ENCODE results near the gene ABCD2. TPM values are rescaled to one million over a fixed set of nuclear protein-coding genes. Genes with fewer than 3 reads are reported as not detected.

ABCD2 gene
- total RNA-seq, 1 donor from 2014 or later = 0.34 TPM

- TF ChIP-seq, protein P1, sequence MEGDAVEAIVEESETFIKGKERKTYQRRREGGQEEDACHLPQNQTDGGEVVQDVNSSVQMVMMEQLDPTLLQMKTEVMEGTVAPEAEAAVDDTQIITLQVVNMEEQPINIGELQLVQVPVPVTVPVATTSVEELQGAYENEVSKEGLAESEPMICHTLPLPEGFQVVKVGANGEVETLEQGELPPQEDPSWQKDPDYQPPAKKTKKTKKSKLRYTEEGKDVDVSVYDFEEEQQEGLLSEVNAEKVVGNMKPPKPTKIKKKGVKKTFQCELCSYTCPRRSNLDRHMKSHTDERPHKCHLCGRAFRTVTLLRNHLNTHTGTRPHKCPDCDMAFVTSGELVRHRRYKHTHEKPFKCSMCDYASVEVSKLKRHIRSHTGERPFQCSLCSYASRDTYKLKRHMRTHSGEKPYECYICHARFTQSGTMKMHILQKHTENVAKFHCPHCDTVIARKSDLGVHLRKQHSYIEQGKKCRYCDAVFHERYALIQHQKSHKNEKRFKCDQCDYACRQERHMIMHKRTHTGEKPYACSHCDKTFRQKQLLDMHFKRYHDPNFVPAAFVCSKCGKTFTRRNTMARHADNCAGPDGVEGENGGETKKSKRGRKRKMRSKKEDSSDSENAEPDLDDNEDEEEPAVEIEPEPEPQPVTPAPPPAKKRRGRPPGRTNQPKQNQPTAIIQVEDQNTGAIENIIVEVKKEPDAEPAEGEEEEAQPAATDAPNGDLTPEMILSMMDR (conservative IDR thresholded peaks at IDR 0.05) = no peak
- Mint-ChIP-seq H3K9me3 (peaks cover 13% of the 10 kb centered on the region), H3K36me3 (no peaks in the 10 kb centered on the region), H3K27ac (no peak overlapping the region), H3K27me3 (no peaks in the 10 kb centered on the region), H3K4me1 (ENCODE audit: unreplicated experiment) (no peaks in the 10 kb centered on the region), H3K4me3 (no peak overlapping the region)
- DNase-seq (ENCODE audit: extremely low spot score, unreplicated experiment) = no peak
Measured at GRCh38 chr12:39510001-39510400, 109.6 kb downstream of the ABCD2 start.

GRCh38 chr12:39505554-39505953, 114.0 kb downstream of the ABCD2 start:
- H3K27ac Mint-ChIP-seq = no peak overlapping the region
- H3K27me3 Mint-ChIP-seq = no peaks in the 10 kb centered on the region
- no peak for DNase-seq (ENCODE audit: extremely low spot score, unreplicated experiment)
- H3K9me3 Mint-ChIP-seq = no peaks in the 10 kb centered on the region
- TF ChIP-seq, protein P1 (conservative IDR thresholded peaks at IDR 0.05) = no peak
- H3K4me1 Mint-ChIP-seq (ENCODE audit: unreplicated experiment) = no peaks in the 10 kb centered on the region
- H3K4me3 Mint-ChIP-seq = no peak overlapping the region
- no peaks in the 10 kb centered on the region for H3K36me3 Mint-ChIP-seq

DNA sequence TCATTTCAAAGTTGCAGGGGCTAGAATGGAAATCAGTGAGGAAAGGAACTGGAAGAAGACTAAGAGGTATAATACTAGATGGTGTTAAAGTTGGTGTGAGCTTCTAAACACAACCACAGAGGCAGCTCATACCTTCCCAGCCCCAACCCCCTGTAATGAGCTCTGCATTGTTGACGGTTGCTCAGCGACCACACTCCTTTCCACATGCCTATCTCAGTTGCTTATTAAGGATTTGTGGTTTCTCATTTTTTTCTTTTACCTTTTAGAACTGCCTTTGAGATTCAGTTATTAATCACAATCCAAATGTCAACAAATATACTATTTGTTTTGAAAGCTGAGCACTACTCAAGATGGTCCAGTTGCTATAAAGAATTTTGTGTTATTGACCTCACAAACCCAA, 114.6 kb downstream of the ABCD2 start:
- H3K4me3 Mint-ChIP-seq = no peak overlapping the region
- TF ChIP-seq, protein P1 (conservative IDR thresholded peaks at IDR 0.05) = no peak
- H3K4me1 Mint-ChIP-seq (ENCODE audit: unreplicated experiment) = no peaks in the 10 kb centered on the region
- H3K9me3 Mint-ChIP-seq = no peaks in the 10 kb centered on the region
- no peaks in the 10 kb centered on the region for H3K36me3 Mint-ChIP-seq
- no peaks in the 10 kb centered on the region for H3K27me3 Mint-ChIP-seq
- H3K27ac Mint-ChIP-seq = no peak overlapping the region
- DNase-seq (ENCODE audit: extremely low spot score, unreplicated experiment) = no peak

- Mint-ChIP-seq H3K27me3 (no peaks in the 10 kb centered on the region), H3K36me3 (no peaks in the 10 kb centered on the region)
Measured at GRCh38 chr12:39503439-39503838, 116.2 kb downstream of the ABCD2 start.

GRCh38 chr12:39502726-39503125, 116.9 kb downstream of the ABCD2 start:
- no peak overlapping the region for H3K4me3 Mint-ChIP-seq
- no peaks in the 10 kb centered on the region for H3K36me3 Mint-ChIP-seq
- TF ChIP-seq, protein P1 (conservative IDR thresholded peaks at IDR 0.05) = no peak
- no peaks in the 10 kb centered on the region for H3K27me3 Mint-ChIP-seq
- DNase-seq (ENCODE audit: extremely low spot score, unreplicated experiment) = no peak
- H3K27ac Mint-ChIP-seq = no peak overlapping the region
- H3K4me1 Mint-ChIP-seq (ENCODE audit: unreplicated experiment) = no peaks in the 10 kb centered on the region
- no peaks in the 10 kb centered on the region for H3K9me3 Mint-ChIP-seq

More at GRCh38 chr12:39503439-39503838, 116.2 kb downstream of the ABCD2 start:
- Mint-ChIP-seq H3K9me3 (no peaks in the 10 kb centered on the region), H3K4me3 (no peak overlapping the region), H3K4me1 (ENCODE audit: unreplicated experiment) (no peaks in the 10 kb centered on the region), H3K27ac (no peak overlapping the region)
- TF ChIP-seq, protein P1 (conservative IDR thresholded peaks at IDR 0.05) = peak; percentile 31
- DNase-seq (ENCODE audit: extremely low spot score, unreplicated experiment) = no peak

Other genes starting within 250 kb of the ABCD2 start
- gene KIF21A, start 176.7 kb downstream of the ABCD2 start, total RNA-seq (ENCODE audit: low replicate concordance) = 25.7 and 28.5 TPM in 2 replicates